ENCODE measurements around the gene LIN7C.

LIN7C gene

GRCh38 chr11:27514076-27514475 is 7.5 kb upstream of the LIN7C start:
- Histone ChIP-seq H3F3A (ENCODE audit: low read depth) (no peaks in the 10 kb centered on the region), H3K79me2 (ENCODE audit: insufficient read depth, low read length) (no peaks in the 10 kb centered on the region), H4K20me1 (ENCODE audit: insufficient read depth, low read length, poor library complexity, severe bottlenecking) (no peaks in the 10 kb centered on the region), H3K4me3 (ENCODE audit: low read length, poor library complexity, severe bottlenecking) (no peak overlapping the region), H3K4me2 (ENCODE audit: low read depth, low read length, poor library complexity, severe bottlenecking) (no peak overlapping the region), H3K36me3 (ENCODE audit: insufficient read depth, low read length) (no peaks in the 10 kb centered on the region), H3K4me1 (ENCODE audit: insufficient read depth, low read length, poor library complexity, severe bottlenecking) (no peaks in the 10 kb centered on the region), H3K27me3 (ENCODE audit: insufficient read depth, low read length, poor library complexity, severe bottlenecking) (no peaks in the 10 kb centered on the region), H3K9ac (ENCODE audit: low read depth, low read length, poor library complexity, severe bottlenecking) (no peak overlapping the region), H3K9me2 (replicated peaks; ENCODE audit: low read depth, low read length) (no peaks in the 10 kb centered on the region), H3K9me3 (ENCODE audit: insufficient read depth, low read depth, low read length) (no peaks in the 10 kb centered on the region), H2AFZ (ENCODE audit: low read length) (no peak overlapping the region)
- TF ChIP-seq EZH2phosphoT487 (IDR thresholded peaks at IDR 0.05; ENCODE audit: borderline replicate concordance) (no peak), CTCF (conservative IDR thresholded peaks at IDR 0.05; ENCODE audit: low read length) (no peak)

- no peaks in the 10 kb centered on the region for H3K27me3 ChIP-seq (ENCODE audit: insufficient read depth, low read length, poor library complexity, severe bottlenecking)
- no peak overlapping the region for H3K4me2 ChIP-seq (ENCODE audit: low read depth, low read length, poor library complexity, severe bottlenecking)
- TF ChIP-seq EZH2phosphoT487 (IDR thresholded peaks at IDR 0.05; ENCODE audit: borderline replicate concordance) (no peak), CTCF (conservative IDR thresholded peaks at IDR 0.05; ENCODE audit: low read length) (no peak)
- no peaks in the 10 kb centered on the region for H3K9me3 ChIP-seq (ENCODE audit: insufficient read depth, low read depth, low read length)
- no peaks in the 10 kb centered on the region for H3K4me1 ChIP-seq (ENCODE audit: insufficient read depth, low read length, poor library complexity, severe bottlenecking)
- H2AFZ ChIP-seq (ENCODE audit: low read length): no peak overlapping the region
- no peak overlapping the region for H3K9ac ChIP-seq (ENCODE audit: low read depth, low read length, poor library complexity, severe bottlenecking)
- no peaks in the 10 kb centered on the region for H3K79me2 ChIP-seq (ENCODE audit: insufficient read depth, low read length)
- H3K4me3 ChIP-seq (ENCODE audit: low read length, poor library complexity, severe bottlenecking): no peak overlapping the region
- H3K36me3 ChIP-seq (ENCODE audit: insufficient read depth, low read length): no peaks in the 10 kb centered on the region
- no peaks in the 10 kb centered on the region for H4K20me1 ChIP-seq (ENCODE audit: insufficient read depth, low read length, poor library complexity, severe bottlenecking)
- no peaks in the 10 kb centered on the region for H3F3A ChIP-seq (ENCODE audit: low read depth)
- no peaks in the 10 kb centered on the region for H3K9me2 ChIP-seq (replicated peaks; ENCODE audit: low read depth, low read length)
Measured at GRCh38 chr11:27513389-27513788, 6.8 kb upstream of the LIN7C start.

GRCh38 chr11:27512238-27512637 is 5.7 kb upstream of the LIN7C start:
- Histone ChIP-seq H3K4me3 (ENCODE audit: low read length, poor library complexity, severe bottlenecking) (no peak overlapping the region), H2AFZ (ENCODE audit: low read length) (no peak overlapping the region), H3F3A (ENCODE audit: low read depth) (no peaks in the 10 kb centered on the region), H3K4me2 (ENCODE audit: low read depth, low read length, poor library complexity, severe bottlenecking) (no peak overlapping the region), H3K9me2 (replicated peaks; ENCODE audit: low read depth, low read length) (no peaks in the 10 kb centered on the region), H3K9ac (ENCODE audit: low read depth, low read length, poor library complexity, severe bottlenecking) (no peak overlapping the region), H3K4me1 (ENCODE audit: insufficient read depth, low read length, poor library complexity, severe bottlenecking) (peaks cover 8% of the 10 kb centered on the region), H3K9me3 (ENCODE audit: insufficient read depth, low read depth, low read length) (no peaks in the 10 kb centered on the region), H3K36me3 (ENCODE audit: insufficient read depth, low read length) (no peaks in the 10 kb centered on the region), H4K20me1 (ENCODE audit: insufficient read depth, low read length, poor library complexity, severe bottlenecking) (no peaks in the 10 kb centered on the region), H3K79me2 (ENCODE audit: insufficient read depth, low read length) (peaks cover 4% of the 10 kb centered on the region), H3K27me3 (ENCODE audit: insufficient read depth, low read length, poor library complexity, severe bottlenecking) (no peaks in the 10 kb centered on the region)
- TF ChIP-seq CTCF (conservative IDR thresholded peaks at IDR 0.05; ENCODE audit: low read length) (no peak), EZH2phosphoT487 (IDR thresholded peaks at IDR 0.05; ENCODE audit: borderline replicate concordance) (no peak)

Measured in Loucy (cell line).